Activated T-helper 1 cell treated with anti-CD3 and anti-CD28 coated beads, Interleukin-2, amount 50 U/mL, for 16 hours (primary cell): Measurements from ENCODE around the gene LIMS2.

Experiments
- DNase-seq, 2 donors: peaks; one replicate each; pipeline ENCODE4 v3.0.0-alpha.2; 2020; ENCODE audit warnings: low read depth in 1 of 2, low spot score in 1 of 2

The LIMS2 gene

GRCh38 chr2:127646487-127647241 is 28.7 kb downstream of the LIMS2 start:
- DNase-seq = no peak

DNA sequence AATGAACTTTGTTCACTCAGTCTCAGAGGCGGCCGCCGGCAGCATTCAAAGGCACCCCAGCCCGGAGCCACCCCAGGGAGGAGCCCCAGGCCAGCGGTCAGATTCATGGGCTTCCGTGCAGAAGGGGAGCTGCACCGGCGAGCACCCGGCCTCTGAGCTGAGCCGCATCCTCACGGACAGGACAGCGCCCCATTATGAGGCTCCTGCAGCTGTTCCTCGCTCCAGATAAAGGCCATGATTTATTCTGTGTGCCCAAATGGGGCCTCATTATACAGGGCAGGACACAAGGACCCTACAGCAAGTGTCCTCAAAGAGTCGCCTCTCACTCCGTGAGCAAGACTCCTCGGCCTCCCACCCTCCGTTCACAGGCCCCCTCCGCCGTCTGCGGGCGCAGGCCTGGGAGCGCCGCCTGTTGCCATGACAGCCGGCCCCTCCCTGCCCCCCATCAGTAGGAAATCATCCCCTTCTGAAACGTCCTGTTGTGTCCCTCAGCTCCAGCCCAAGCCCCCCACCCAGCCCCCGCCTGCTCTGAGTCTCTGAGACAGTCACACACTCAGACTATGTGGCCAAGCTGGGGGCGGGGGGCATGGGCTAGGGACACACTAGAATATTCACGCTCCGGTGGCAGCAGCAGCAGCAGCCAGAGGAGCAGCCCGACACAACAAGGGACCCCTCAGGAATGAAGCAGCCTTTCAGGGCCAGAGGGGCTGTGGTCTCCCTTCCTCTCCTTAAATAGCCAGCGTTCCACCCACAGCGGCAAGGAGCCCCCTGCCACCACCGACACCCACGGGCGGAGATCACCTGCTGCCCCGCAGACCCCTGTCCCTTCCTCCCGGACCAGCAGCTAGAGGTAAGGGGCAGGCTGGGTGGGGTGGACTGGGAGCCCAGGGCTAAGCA is 29.7 kb downstream of the LIMS2 start, which contains the start of gene GPR17:
TSS of gene GPR17 (plus strand) at position 759 of the 897 bp plus-strand sequence. CDS start 4,583 bp downstream, outside the sequence.
- DNase-seq = no peak

DNA sequence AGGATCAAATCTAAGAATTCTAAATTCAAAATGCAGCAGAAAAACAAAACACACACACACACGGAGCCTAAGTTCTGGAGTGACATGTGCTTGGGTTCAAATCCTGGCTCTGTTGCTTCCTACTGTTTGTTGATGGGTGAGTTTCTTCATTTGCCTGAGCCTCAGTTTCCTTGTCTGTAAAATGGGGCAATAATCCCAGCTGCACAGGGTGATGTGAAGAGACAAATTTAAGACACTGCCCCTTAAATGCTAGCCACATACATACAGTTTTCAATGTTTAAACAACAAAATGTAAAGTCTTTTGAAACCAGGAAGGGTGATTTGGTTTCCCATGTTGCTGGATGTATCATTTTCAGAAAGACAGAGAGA is 30.3 kb downstream of the LIMS2 start:
- no peak for DNase-seq

DNA sequence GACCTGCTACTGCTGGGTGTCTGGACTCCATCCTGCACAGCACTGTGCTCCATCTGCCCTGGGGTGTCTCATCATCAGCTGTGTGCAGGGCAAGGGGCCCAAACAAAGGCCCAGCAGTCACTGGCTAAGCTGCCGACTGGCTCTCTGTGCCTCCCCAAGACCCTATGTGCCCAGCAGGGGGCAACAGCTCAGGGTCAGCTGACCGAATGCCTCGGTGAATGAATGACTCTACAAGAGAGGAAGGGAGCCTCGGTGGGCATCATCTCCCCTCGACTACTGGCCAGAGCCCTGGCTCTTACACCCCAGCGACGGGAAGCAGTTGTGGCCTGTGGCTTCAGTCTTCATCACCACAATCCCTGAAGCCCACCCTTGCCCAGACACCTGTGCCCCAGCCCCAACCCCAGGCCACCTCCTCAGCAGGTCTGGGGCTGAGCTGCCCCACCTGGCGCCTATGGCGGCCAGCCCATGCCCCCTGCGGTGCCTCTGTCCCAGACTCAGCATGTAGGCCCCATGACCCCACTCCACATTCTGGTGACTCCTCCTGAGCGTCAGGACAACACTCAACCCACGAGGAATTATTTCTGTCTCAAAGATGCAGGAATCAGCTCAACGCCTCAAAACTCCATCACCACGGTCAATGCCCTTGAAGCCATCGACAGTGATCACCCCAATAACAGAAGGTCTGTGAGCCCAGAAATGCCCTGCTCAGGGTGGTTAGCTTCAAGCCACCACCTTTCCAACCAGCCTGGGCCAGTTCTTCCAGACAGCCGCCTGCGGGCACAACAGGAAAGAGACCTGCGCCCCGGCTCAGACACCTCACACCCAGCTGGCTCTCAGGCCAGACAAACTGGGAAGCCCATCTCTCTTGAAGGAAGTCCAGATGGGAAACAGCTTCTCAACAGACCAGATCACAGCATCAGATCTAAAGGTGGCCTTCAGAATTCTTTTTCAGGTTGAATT is 31.0 kb downstream of the LIMS2 start:
- no peak for DNase-seq

DNA sequence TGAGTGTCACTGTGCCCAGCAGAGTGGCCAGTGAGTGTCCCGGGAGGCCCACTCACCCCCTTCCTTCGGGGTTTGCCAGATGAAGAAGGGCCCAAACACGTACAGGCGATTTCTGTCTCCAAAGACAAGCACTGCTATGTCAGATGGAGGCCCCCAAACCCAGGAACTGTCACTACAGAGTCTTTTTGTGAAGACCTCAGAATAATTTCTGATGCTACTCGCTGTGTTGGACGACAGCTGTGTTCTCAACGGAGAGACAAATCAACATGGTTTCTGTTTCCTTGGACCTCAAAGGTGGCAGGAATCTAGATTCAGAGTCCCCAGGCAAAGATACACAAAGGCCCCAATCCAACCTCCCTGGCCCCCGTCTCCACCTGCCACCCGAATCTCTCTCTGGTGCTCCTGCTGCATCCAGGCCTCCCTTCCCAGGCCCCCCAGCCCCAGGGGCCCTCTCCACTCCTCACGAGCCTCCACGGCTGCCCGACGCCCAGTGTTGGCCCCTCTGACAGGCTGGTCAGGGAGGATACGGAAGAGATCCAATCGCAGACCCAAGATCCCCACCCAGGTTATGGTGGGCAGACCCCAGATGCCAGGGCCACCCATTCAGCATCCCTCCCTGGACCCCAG is 31.8 kb downstream of the LIMS2 start:
- DNase-seq = no peak

DNA sequence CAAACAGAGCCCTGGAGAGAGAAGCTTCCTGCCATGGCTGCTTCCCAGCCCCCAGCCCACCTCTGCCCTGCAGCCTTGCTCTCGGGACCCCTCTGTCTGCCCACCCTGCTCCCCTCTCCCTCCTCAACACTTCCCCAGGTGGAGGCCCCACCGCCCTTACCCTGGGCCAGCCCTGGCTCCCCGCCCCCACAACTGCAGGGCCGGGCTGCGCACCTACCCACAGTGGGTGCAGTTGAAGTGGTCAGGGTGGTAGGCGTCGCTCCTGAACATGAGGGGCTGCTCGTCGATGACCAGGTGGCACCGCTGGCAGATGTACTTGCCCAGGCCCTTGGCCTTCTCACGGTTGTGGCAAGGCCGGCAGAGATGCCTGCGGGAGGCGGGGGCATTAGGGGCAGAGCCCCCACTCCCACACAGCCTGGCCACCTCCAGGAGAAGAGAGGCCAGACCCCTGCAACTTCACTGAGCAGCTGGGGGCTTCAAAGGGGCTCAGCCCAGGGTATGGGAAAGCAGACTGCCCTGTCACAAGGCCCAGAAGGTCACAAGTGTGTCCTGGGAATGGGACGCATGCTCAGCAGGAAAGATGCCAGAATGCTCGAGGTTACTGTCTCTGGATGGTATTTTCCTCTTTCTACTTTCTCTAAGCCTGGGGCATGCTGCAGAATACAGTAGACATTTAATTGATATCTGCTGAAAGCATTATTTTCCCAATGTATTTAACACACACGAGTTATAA is 32.5 kb downstream of the LIMS2 start:
- DNase-seq = no peak

DNA sequence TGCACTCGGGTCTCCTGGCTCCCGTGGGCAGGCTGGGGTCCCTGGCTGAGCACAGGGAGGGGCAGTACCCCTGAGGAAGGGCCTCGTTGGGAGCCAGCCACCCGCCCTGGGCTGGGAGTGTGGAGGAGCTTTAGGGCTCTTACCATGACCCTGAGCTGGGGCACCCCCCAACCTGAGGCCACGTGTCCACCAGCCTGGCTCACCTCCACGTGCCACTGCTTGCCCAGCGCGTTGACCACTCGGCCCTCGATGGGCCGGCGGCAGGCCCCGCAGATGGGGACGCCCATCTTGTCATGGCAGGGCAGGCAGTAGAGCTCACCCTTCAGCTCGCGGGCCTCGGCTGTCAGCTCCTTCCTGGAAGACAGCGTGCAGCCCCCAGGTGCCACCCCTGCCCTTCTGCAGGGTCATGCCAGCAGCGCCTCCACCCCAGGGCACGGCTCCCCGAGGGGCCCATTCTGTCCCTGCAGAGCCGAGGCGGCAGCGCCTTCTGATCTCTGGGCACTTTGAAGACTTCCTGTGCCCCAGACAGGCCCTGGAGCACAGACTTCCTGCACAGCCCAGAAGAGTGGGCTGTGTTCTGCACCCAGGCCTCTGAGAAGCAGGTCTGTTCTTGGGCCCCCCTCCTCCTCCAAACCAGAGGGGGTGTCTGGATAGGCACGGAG is 33.4 kb downstream of the LIMS2 start:
- peak in 1 of 2 donors; percentile 26 for DNase-seq

GRCh38 chr2:127641133-127641532 is 34.2 kb downstream of the LIMS2 start:
- DNase-seq = no peak

GRCh38 chr2:127640082-127641072 is 35.0 kb downstream of the LIMS2 start:
- no peak for DNase-seq

GRCh38 chr2:127639111-127639474 is 36.2 kb downstream of the LIMS2 start:
- no peak for DNase-seq

DNA sequence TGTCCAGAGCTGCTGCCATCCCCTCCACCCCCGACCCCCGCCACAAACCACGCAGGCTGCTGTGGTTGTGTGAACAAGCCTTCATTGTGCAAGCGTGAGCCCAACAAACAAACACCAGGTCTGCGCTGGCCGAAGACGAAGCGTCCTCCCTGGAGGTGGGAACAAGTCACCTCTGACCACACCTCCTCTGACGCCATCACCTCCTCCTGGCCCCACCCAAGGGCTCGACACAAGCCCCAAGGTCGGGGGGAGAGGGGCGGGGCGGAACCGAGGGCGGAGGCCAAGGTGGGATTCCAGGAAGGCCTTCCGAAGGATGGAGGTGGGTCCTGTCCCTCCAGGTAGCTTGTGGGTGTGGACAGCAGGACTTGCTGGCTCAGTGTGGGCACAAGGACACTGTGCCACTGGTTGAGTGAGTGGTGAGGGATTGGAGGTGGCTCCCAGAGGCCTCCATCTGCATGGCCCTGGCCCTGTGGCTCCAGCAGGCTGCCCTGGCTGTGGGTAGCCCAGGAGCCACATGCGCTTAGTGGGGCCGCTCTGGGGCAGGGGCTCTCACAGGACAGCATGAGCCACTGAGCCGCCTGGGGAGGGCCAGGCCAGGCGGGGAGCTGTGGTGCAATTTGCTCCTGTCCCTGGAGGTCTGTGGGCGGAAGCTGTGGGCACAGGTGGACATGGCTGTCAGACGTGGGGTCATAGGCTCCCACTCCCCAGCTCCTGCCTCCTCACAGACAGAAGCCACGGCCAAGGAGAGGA is 36.8 kb downstream of the LIMS2 start:
- DNase-seq = no peak

GRCh38 chr2:127637725-127638252 is 37.5 kb downstream of the LIMS2 start:
- no peak for DNase-seq

DNA sequence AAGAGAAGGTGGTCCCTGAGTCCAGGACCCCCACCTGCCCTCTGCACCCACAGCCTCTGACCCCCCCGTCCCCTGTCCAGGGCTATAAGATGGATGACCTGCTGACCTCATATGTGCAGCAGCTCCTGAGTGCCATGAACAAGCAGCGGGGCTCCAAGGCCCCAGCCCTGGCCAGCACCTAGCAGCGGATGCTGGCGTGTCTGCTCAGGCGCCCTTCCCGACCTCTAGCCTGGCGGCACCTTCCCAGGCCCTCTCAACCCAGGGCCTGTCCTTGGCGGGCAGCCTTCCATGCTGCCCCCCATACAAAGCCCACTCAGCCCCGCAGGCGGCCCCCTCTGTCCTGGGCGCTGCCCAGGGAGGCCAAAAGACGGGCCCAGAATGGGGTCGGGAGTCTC is 38.1 kb downstream of the LIMS2 start:
- no peak for DNase-seq

GRCh38 chr2:127636248-127637235 is 38.8 kb downstream of the LIMS2 start:
- no peak for DNase-seq

DNA sequence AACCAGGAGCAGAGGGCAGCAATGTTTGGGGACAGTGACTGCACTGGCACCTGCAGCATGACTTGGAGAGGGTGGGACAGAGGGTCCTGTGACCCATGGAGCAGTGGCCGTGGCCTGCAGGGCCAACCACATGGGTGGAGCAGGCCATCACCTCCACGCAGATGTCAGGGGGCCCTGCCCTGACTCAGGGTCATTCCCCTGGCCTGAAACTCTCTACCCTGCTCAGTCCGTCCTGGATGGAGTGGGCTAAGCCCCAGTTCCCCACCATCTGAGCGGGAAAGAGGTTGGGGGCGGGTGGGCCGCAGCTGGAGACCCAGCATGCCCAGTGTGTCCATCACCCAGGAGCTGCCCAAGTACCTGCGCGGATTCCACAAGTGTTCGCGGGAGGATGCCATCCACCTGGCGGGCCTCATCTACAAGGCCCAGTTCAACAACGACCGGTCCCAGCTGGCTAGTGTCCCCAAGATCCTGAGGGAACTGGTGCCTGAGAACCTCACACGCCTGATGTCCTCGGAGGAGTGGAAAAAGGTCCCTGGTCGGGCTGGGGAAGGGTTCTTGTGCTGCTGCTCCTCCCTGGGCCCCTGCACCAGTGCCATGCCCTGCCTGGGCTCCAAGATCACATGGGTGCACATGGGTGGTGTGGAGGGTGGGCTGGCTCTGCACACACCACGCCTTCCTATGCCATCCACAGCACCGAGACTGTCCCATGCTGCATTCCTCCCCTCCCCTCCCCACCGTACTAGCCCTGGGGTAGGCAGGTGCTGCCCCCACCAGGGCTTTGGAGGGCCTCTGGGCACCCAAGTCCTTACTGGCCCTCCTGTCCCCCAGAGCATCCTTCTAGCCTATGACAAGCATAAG is 39.7 kb downstream of the LIMS2 start:
- DNase-seq = no peak
